ENCODE results near the gene TMEM89.

The TMEM89 gene

GRCh38 chr3:48656061-48656840 is 34.7 kb upstream of the TMEM89 start:
- FAIRE-seq: peak; percentile 88
- DNase-seq (ENCODE audit: insufficient read length): peak; percentile 97
- TF ChIP-seq POLR2AphosphoS5 (IDR thresholded peaks at IDR 0.05; ENCODE audit: low read depth, low read length) (no peak), TAF1 (IDR thresholded peaks at IDR 0.05; ENCODE audit: borderline replicate concordance, low read depth, low read length) (no peak), POLR2A (IDR thresholded peaks at IDR 0.05; ENCODE audit: low read depth, low read length) (no peak)

- FAIRE-seq (no peak), DNase-seq (ENCODE audit: insufficient read length) (no peak)
- TF ChIP-seq POLR2A (IDR thresholded peaks at IDR 0.05; ENCODE audit: low read depth, low read length): no peak
- no peak for TF ChIP-seq TAF1 (IDR thresholded peaks at IDR 0.05; ENCODE audit: borderline replicate concordance, low read depth, low read length)
- TF ChIP-seq POLR2AphosphoS5 (IDR thresholded peaks at IDR 0.05; ENCODE audit: low read depth, low read length): no peak
Measured at GRCh38 chr3:48655606-48656005, 34.0 kb upstream of the TMEM89 start.

GRCh38 chr3:48655063-48655462 is 33.5 kb upstream of the TMEM89 start:
- no peak for TF ChIP-seq POLR2AphosphoS5 (IDR thresholded peaks at IDR 0.05; ENCODE audit: low read depth, low read length)
- no peak for TF ChIP-seq POLR2A (IDR thresholded peaks at IDR 0.05; ENCODE audit: low read depth, low read length)
- no peak for TF ChIP-seq TAF1 (IDR thresholded peaks at IDR 0.05; ENCODE audit: borderline replicate concordance, low read depth, low read length)
- FAIRE-seq: no peak
- DNase-seq (ENCODE audit: insufficient read length): no peak

- DNase-seq (ENCODE audit: insufficient read length) (no peak), FAIRE-seq (no peak)
- TF ChIP-seq POLR2AphosphoS5 (IDR thresholded peaks at IDR 0.05; ENCODE audit: low read depth, low read length) (no peak), TAF1 (IDR thresholded peaks at IDR 0.05; ENCODE audit: borderline replicate concordance, low read depth, low read length) (no peak), POLR2A (IDR thresholded peaks at IDR 0.05; ENCODE audit: low read depth, low read length) (no peak)
Measured at GRCh38 chr3:48652923-48653715, 31.6 kb upstream of the TMEM89 start.

- DNase-seq (ENCODE audit: insufficient read length) (no peak), FAIRE-seq (no peak)
- no peak for TF ChIP-seq POLR2AphosphoS5 (IDR thresholded peaks at IDR 0.05; ENCODE audit: low read depth, low read length)
- no peak for TF ChIP-seq POLR2A (IDR thresholded peaks at IDR 0.05; ENCODE audit: low read depth, low read length)
- no peak for TF ChIP-seq TAF1 (IDR thresholded peaks at IDR 0.05; ENCODE audit: borderline replicate concordance, low read depth, low read length)
Measured at GRCh38 chr3:48651771-48652170, 30.2 kb upstream of the TMEM89 start.

- no peak for TF ChIP-seq TAF1 (IDR thresholded peaks at IDR 0.05; ENCODE audit: borderline replicate concordance, low read depth, low read length)
- TF ChIP-seq POLR2AphosphoS5 (IDR thresholded peaks at IDR 0.05; ENCODE audit: low read depth, low read length): no peak
- TF ChIP-seq POLR2A (IDR thresholded peaks at IDR 0.05; ENCODE audit: low read depth, low read length): no peak
- no peak for FAIRE-seq
- no peak for DNase-seq (ENCODE audit: insufficient read length)
Measured at GRCh38 chr3:48650723-48651122, 29.2 kb upstream of the TMEM89 start.

- FAIRE-seq (no peak), DNase-seq (ENCODE audit: insufficient read length) (no peak)
- TF ChIP-seq POLR2AphosphoS5 (IDR thresholded peaks at IDR 0.05; ENCODE audit: low read depth, low read length) (no peak), TAF1 (IDR thresholded peaks at IDR 0.05; ENCODE audit: borderline replicate concordance, low read depth, low read length) (no peak), POLR2A (IDR thresholded peaks at IDR 0.05; ENCODE audit: low read depth, low read length) (no peak)
Measured at GRCh38 chr3:48648188-48648850, 26.8 kb upstream of the TMEM89 start.

- FAIRE-seq (no peak), DNase-seq (ENCODE audit: insufficient read length) (no peak)
- TF ChIP-seq POLR2AphosphoS5 (IDR thresholded peaks at IDR 0.05; ENCODE audit: low read depth, low read length) (no peak), POLR2A (IDR thresholded peaks at IDR 0.05; ENCODE audit: low read depth, low read length) (no peak), TAF1 (IDR thresholded peaks at IDR 0.05; ENCODE audit: borderline replicate concordance, low read depth, low read length) (no peak)
Measured at GRCh38 chr3:48647714-48648113, 26.1 kb upstream of the TMEM89 start.

GRCh38 chr3:48644898-48645760 is 23.6 kb upstream of the TMEM89 start:
- TF ChIP-seq TAF1 (IDR thresholded peaks at IDR 0.05; ENCODE audit: borderline replicate concordance, low read depth, low read length): no peak
- no peak for TF ChIP-seq POLR2AphosphoS5 (IDR thresholded peaks at IDR 0.05; ENCODE audit: low read depth, low read length)
- TF ChIP-seq POLR2A (IDR thresholded peaks at IDR 0.05; ENCODE audit: low read depth, low read length): no peak
- FAIRE-seq: no peak
- DNase-seq (ENCODE audit: insufficient read length): no peak

- FAIRE-seq: no peak
- no peak for DNase-seq (ENCODE audit: insufficient read length)
- TF ChIP-seq POLR2A (IDR thresholded peaks at IDR 0.05; ENCODE audit: low read depth, low read length) (no peak), POLR2AphosphoS5 (IDR thresholded peaks at IDR 0.05; ENCODE audit: low read depth, low read length) (no peak), TAF1 (IDR thresholded peaks at IDR 0.05; ENCODE audit: borderline replicate concordance, low read depth, low read length) (no peak)
Measured at GRCh38 chr3:48642605-48643004, 21.0 kb upstream of the TMEM89 start.

Data from GM12892 (cell line).